Brain microvascular endothelial cell (primary cell): ENCODE data around the gene WAS.
"Not testable (repeated sequence)": the region's sequence is repeated elsewhere in the genome, so short reads cannot be mapped to it uniquely, and the experiment has no call there.

Experiments used
- DNase-seq: peaks from one replicate; pipeline ENCODE4 v3.0.0-alpha.2; 2020
- H3K27ac ChIP-seq: fragments of 250-450 bp; sonication (Bioruptor Pico); 2 replicates; pipeline ENCODE4 v1.5.1; 2020; ENCODE audit warnings: mild to moderate bottlenecking, moderate library complexity
- H3K27me3 ChIP-seq: fragments of 250-450 bp; sonication (Bioruptor Pico); replicated peaks from 2 replicates; pipeline ENCODE4 v1.5.1; 2020; ENCODE audit warnings: mild to moderate bottlenecking
- H3K36me3 ChIP-seq: fragments of 250-450 bp; sonication (Bioruptor Pico); replicated peaks from 2 replicates; pipeline ENCODE4 v1.5.1; 2020; ENCODE audit warnings: mild to moderate bottlenecking
- H3K4me3 ChIP-seq: 2 replicates; pipeline ENCODE4 v1.5.1; 2011; ENCODE audit warnings: low read depth, mild to moderate bottlenecking, control low read depth, low read length, moderate library complexity
- CTCF ChIP-seq: IDR thresholded peaks from 2 replicates; pipeline ENCODE4 v1.5.1; 2011; ENCODE audit warnings: low read depth, mild to moderate bottlenecking, moderate library complexity, low read length, control low read depth, inconsistent platforms; ENCODE audit errors: missing control alignments
- in situ Hi-C: cut with HindIII; loops from 2 replicates; pipeline ENCODE4 v1.10.0; 2017; ENCODE audit warnings: low sequenced_read_pairs, low pct_ligation_motif_present

WAS gene

DNA sequence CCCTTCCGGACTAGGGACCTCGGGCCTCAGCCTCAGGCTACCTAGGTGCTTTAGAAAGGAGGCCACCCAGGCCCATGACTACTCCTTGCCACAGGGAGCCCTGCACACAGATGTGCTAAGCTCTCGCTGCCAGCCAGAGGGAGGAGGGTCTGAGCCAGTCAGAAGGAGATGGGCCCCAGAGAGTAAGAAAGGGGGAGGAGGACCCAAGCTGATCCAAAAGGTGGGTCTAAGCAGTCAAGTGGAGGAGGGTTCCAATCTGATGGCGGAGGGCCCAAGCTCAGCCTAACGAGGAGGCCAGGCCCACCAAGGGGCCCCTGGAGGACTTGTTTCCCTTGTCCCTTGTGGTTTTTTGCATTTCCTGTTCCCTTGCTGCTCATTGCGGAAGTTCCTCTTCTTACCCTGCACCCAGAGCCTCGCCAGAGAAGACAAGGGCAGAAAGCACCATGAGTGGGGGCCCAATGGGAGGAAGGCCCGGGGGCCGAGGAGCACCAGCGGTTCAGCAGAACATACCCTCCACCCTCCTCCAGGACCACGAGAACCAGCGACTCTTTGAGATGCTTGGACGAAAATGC lies at the start of gene WAS:
WAS (plus strand) TSS at position 389 of the 572 bp plus-strand sequence; CDS start at position 444, 55 bp downstream.
- no peaks in the 10 kb centered on the region for H3K36me3 ChIP-seq
- no peaks in the 10 kb centered on the region for H3K27me3 ChIP-seq
- no peak for TF ChIP-seq CTCF
- in situ Hi-C loops: no loop called here
- H3K4me3 ChIP-seq: no peak within 1 kb of the TSS
- no peak for DNase-seq
- H3K27ac ChIP-seq: no peak within 1 kb of the TSS

GRCh38 chrX:48636301-48636700 lies 47.3 kb upstream of the WAS start:
- no peak overlapping the region for H3K27ac ChIP-seq
- no peak overlapping the region for H3K4me3 ChIP-seq
- no peak for TF ChIP-seq CTCF
- no peak for DNase-seq
- in situ Hi-C loops: no loop called here
- no peaks in the 10 kb centered on the region for H3K36me3 ChIP-seq
- no peaks in the 10 kb centered on the region for H3K27me3 ChIP-seq

DNA sequence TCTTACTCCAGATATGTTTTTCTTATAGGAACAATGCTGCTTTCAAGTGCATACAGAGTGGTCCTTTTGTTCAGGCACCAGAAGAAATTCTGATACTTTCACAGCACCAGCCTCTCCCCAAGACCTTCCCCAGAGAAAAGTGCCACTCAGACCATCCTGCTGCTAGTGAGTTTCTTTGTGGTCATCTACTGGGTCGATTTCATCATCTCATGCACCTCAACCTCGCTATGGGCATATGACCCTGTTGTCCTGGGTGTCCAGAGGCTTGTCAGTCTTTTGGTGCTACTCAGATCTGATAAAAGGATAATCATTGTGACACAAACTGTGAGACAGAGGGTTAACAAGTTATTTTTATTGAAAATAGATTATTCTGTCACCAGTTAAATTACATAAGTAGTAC lies 46.8 kb upstream of the WAS start:
- Histone ChIP-seq H3K27ac (no peak overlapping the region), H3K36me3 (no peaks in the 10 kb centered on the region), H3K4me3 (no peak overlapping the region), H3K27me3 (no peaks in the 10 kb centered on the region)
- in situ Hi-C loops: no loop called here
- no peak for DNase-seq
- no peak for TF ChIP-seq CTCF

DNA sequence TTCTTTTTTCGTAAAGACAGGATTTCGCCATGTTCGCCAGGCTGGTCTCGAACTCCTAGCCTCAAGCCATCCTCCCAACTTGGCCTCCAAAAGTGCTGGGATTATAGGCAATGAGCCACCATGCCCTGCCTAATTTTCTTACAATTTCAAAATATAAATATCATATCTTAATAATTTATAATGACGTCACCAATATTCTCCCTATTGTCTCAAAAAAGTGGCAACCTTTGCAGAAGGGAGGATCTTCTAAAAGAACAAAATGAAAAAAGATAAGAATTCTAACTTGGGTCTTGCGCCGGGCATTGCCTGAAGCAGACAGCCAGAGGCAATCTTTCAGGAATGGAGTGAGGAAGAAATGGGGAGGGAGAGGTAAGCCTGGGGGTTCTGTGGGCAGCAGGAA lies 37.9 kb upstream of the WAS start:
- DNase-seq: no peak
- Histone ChIP-seq H3K4me3 (no peak overlapping the region), H3K36me3 (no peaks in the 10 kb centered on the region), H3K27ac (no peak overlapping the region), H3K27me3 (no peaks in the 10 kb centered on the region)
- TF ChIP-seq CTCF: no peak
- in situ Hi-C loops: no loop called here

- DNase-seq: peak; percentile 12
- no peak overlapping the region for H3K4me3 ChIP-seq
- TF ChIP-seq CTCF: peak; percentile 42
- H3K36me3 ChIP-seq: no peaks in the 10 kb centered on the region
- H3K27ac ChIP-seq: no peak overlapping the region
- in situ Hi-C loops: no loop called here
- no peaks in the 10 kb centered on the region for H3K27me3 ChIP-seq
Measured at GRCh38 chrX:48648336-48648751, 35.3 kb upstream of the WAS start.

DNA sequence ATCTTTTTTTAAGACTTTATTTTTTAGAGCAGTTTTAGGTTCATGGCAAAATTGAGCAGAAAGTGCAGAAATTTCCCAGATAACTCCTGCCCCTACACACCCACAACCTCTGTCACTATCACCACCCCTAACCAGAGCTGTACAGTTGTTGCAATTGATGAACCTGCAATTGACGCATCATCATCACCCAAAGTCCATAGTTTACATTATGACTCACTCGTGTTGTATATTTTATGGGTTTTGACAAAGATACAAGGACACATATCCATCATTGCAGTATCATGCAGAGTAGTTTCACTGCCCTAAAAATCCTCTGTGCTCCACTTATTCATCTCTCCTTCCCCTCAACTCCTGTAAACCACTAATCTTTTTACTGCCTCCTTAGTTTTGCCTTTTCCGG lies 34.5 kb upstream of the WAS start:
- Histone ChIP-seq H3K27ac (no peak overlapping the region), H3K36me3 (no peaks in the 10 kb centered on the region), H3K27me3 (no peaks in the 10 kb centered on the region), H3K4me3 (no peak overlapping the region)
- in situ Hi-C loops: no loop called here
- TF ChIP-seq CTCF: no peak
- no peak for DNase-seq

GRCh38 chrX:48652055-48652579 lies 31.5 kb upstream of the WAS start:
- H3K27ac ChIP-seq, in situ Hi-C loops, H3K27me3 ChIP-seq, H3K36me3 ChIP-seq, H3K4me3 ChIP-seq, DNase-seq: not testable (repeated sequence)

- H3K4me3 ChIP-seq, DNase-seq, H3K36me3 ChIP-seq, H3K27ac ChIP-seq, in situ Hi-C loops, H3K27me3 ChIP-seq: not testable (repeated sequence)
Measured at GRCh38 chrX:48654746-48655145, 28.9 kb upstream of the WAS start.
